HG02610 (cell line): ENCODE data around the gene NT5DC4.
"Not testable (repeated sequence)": the region's sequence is repeated elsewhere in the genome, so short reads cannot be mapped to it uniquely, and the experiment has no call there.

ENCODE experiments used
- ATAC-seq: cut with Tn5 transposase; IDR thresholded peaks from one replicate; pipeline ENCODE4 v1.9.1; 2021; ENCODE audit warnings: mild to moderate bottlenecking, moderate library complexity; ENCODE audit not compliant: unreplicated experiment

NT5DC4 gene

DNA sequence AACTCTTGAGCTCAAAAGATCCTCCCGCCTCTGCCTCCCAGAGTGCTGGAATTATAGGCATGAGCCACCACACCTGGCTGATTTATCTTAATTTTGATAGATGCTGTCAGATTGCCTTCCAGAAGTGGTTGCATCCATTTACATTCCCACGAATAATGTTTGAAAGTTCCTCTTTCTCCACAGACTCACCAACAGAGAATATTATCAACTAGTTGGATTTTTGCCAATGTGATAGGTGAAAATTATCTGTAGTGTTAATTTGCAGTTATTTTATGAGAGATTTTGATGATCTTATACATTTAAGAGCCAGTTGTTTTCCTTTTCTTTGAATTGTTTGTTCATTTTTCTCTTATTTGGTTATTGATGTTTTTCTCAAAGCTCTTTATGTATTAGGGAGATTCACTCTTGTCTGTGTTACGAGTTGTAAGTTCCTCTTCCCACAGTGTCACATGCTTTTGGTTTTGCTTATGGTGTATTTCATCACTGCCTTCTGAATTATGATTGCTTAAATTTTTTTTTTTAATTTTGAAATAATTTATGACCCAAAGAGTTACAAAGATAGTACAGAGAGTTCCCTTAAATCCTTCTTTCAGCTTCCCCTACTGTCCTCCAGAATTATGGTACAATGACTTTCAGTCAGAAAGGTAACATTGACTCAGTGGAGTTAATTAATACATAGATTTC, 20.7 kb upstream of the NT5DC4 start:
- no peak for ATAC-seq

- no peak for ATAC-seq
Observed at GRCh38 chr2:112701052-112701451, 19.8 kb upstream of the NT5DC4 start.

- ATAC-seq, result no peak
Observed at GRCh38 chr2:112703684-112704083, 17.1 kb upstream of the NT5DC4 start.

GRCh38 chr2:112705575-112705974, 15.2 kb upstream of the NT5DC4 start:
- no peak for ATAC-seq

DNA sequence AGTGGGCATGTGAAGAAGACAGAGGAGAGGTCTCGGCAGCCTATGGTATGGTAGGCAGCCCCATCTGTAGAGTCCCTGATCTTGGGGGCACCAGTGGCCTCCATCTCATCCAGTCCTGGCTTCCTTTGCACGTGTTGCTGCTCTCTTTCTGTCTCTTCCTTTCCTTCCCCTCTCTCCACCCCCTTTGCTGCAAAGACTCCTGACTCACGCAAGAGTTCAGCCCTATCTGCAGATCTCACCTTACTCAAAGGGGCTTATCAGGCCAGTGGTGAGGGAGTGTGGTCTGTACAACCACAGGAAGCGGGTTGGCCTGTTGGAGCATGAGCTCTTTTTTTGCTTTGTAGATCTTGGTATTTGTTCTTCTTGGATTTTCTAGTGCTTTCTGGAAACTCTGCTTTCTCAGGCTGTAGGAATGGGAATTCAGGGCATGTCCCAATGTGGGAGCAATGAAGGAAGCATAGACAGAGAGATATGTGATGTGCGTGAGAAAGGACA, 14.6 kb upstream of the NT5DC4 start:
- ATAC-seq, result peak; percentile 50

GRCh38 chr2:112706947-112707346, 13.9 kb upstream of the NT5DC4 start:
- not testable (repeated sequence) for ATAC-seq

- ATAC-seq, result no peak
Observed at GRCh38 chr2:112708968-112709367, 11.9 kb upstream of the NT5DC4 start.

- ATAC-seq, result no peak
Observed at GRCh38 chr2:112709703-112710102, 11.1 kb upstream of the NT5DC4 start.

GRCh38 chr2:112710956-112711750, 9.7 kb upstream of the NT5DC4 start:
- no peak for ATAC-seq

DNA sequence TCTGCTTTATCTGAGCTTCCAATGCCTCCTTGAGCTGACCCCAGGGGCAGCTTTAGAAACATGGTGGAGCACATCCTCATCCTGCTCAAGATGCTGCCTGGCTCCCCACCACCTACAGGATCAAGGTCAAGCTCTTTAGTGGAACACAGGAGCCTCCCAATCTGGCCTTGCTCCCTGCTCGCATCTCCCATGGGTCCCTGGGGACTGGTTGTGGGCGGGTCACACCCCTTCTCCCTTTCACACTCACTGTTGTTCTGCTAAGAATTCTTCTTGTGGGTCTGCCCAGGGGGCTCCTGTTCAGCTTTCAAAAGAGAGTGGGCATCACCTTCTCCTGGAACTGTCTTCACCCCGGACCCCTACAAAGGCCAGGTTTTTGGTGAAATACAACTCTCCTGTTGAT, 8.4 kb upstream of the NT5DC4 start:
- no peak for ATAC-seq

GRCh38 chr2:112712903-112713584, 7.8 kb upstream of the NT5DC4 start:
- no peak for ATAC-seq

- no peak for ATAC-seq
Observed at GRCh38 chr2:112713585-112713925, 7.3 kb upstream of the NT5DC4 start.

DNA sequence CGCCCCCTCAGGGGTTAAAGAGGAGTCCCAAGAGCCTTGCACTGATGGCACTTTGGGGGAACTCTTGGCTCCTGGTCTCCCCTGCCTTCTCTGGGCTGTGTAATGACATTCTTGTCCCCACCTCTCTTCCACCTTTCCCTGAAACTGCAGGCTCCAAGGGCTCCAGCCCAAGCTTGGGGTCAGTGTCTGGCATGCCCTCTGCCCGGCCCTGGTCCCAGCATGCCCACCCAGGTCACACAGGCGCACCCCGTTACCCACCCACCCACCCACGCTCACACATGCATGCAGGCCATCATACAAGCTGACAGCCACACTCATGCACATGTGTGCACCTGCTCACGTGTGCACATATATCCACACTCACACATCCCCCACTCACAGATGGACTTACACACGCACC, 6.9 kb upstream of the NT5DC4 start:
- no peak for ATAC-seq

GRCh38 chr2:112714331-112714730, 6.5 kb upstream of the NT5DC4 start:
- no peak for ATAC-seq

DNA sequence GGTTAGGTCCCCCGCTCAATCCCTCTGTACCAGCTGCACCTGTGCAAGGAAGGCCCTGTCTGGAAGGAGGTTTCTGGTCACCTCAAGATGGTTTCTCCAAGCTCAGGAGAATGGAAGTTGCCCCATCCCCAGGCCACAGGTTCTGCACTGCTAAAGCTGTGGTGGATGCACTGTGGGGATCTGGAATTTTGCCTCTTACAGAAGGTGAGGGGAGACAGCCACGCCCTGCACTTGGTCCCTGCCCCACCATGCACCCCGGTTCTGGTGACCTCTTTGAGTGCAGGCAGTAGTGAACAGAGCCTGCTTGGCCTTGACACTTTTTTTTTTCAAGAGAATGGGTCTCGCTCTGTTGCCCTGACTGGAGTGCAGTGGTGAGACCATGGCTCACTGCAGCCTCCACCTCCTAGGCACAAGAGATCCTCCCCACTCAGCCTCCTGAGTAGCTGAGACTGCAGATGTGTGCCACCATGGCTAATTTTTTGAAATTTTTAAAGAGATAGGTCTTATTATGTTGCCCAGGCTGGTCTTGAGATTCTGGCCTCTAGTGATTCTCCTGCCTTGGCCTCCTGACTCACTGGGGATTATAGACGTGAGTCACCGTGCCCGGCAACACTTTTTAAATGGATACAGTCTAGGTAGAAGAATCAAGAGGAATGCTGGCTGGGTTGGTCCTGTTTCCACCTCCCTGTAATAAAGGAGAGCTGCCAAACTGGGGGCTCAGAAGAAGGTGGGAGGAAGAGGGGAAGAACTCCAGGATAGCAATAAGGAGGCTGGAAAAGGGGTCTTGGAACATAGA, 5.8 kb upstream of the NT5DC4 start:
- ATAC-seq, result no peak

DNA sequence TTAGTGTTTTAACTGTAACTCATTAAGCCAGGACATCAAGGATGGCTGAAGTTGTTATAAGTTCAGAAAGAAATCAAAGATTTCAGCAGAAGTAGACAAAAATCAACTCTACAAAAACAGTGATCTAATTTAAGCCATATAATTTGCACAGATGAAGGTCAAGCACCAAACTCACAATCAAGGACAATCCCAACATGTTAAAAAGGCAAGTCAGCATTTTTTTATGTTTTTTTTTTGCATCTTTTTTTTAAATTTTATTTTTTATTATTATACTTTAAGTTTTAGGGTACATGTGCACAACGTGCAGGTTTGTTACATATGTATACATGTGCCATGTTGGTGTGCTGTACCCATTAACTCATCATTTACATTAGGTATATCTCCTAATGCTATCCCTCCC, 4.7 kb upstream of the NT5DC4 start:
- ATAC-seq, result not testable (repeated sequence)

DNA sequence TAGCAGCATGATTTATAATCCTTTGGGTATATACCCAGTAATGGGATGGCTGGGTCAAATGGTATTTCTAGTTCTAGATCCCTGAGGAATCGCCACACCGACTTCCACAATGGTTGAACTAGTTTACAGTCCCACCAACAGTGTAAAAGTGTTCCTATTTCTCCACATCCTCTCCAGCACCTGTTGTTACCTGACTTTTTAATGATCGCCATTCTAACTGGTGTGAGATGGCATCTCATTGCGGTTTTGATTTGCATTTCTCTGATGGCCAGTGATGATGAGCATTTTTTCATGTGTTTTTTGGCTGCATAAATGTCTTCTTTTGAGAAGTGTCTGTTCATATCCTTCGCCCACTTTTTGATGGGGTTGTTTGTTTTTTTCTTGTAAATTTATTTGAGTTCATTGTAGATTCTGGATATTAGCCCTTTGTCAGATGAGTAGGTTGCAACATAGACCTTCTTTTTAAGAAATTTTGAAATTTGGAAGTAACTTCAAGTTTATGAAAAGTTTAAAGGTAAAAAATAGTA, 3.9 kb upstream of the NT5DC4 start:
- not testable (repeated sequence) for ATAC-seq

GRCh38 chr2:112718863-112719370, 1.9 kb upstream of the NT5DC4 start:
- ATAC-seq, result no peak

DNA sequence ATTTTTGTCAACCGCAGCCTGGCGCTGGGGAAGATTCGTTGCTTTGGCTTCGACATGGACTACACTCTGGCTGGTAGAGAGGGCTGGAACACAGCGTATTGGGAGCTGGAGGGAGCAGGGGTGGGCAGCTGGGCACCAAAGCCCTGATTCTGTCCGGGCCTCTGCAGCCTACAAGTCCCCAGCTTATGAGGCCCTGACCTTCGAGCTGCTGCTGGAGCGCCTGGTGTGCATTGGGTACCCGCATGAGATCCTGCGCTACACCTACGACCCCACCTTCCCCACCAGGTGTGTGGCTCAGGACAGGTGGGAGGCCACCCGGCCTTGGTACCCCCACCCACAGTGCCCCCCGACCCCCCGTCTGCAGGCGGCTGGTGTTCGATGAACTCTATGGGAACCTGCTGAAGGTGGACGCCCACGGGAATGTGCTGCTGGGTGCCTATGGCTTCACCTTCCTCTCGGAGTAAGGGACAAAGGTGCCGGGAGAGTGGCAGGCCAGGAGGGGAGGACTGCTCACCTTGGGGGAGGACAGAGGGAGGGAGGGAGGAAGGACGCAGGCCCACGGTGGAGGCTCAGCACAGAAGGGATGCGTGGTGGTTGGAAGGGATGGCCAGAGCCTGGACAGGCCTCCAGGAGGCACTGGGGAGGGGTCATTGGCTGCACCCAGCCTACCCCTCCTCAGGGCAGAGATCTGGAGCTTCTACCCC, 1.2 kb downstream of the NT5DC4 start:
- ATAC-seq, result no peak
